ENCODE measurements around the gene DNAJC16. TPM values are rescaled to one million over a fixed set of nuclear protein-coding genes. Genes with fewer than 3 reads are reported as not detected.

The DNAJC16 gene
- total RNA-seq, 2 experiments from 2014 or later: 9.1 to 16.8 TPM

DNA sequence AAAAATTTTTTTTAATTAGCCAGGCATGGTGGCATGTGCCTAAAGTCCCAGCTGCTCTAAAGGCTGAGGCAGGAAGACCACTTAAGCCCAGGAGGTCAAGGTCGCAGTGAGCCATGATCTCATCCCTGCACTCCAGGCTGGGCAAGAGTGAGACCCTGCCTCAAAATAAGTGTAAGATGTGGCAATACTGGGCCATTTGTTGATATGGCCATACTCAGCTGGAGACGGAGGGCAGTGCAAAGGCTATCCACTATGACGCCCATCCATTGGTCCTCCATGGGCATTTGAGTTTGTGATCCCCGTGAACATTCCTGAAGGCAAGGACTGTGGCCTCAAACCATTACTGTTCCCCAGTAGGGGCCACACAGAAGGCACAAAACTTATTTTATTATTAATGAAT lies 4.1 kb upstream of the DNAJC16 start:
- Histone ChIP-seq H3K4me3 (ENCODE audit: low read depth, low read length, poor library complexity, severe bottlenecking) (no peak overlapping the region), H3K4me1 (ENCODE audit: insufficient read depth, low read length, poor library complexity, severe bottlenecking) (peaks cover 18% of the 10 kb centered on the region), H3K27ac (ENCODE audit: low read depth, low read length, poor library complexity, severe bottlenecking) (no peak overlapping the region), H2AFZ (ENCODE audit: low read length) (no peak overlapping the region), H3K9me3 (ENCODE audit: low read length) (no peaks in the 10 kb centered on the region), H3K9me2 (ENCODE audit: insufficient read depth, low read length) (no peaks in the 10 kb centered on the region), H3K79me2 (ENCODE audit: insufficient read depth, low read depth, low read length) (peaks cover 11% of the 10 kb centered on the region; the same call in 1 of the 2 replicates), H3K4me2 (ENCODE audit: low read length) (peak overlapping the region; percentile 87), H3K36me3 (ENCODE audit: insufficient read depth, low read length) (no peaks in the 10 kb centered on the region), H4K20me1 (ENCODE audit: insufficient read depth, low read length) (no peaks in the 10 kb centered on the region)
- TF ChIP-seq, protein P1, sequence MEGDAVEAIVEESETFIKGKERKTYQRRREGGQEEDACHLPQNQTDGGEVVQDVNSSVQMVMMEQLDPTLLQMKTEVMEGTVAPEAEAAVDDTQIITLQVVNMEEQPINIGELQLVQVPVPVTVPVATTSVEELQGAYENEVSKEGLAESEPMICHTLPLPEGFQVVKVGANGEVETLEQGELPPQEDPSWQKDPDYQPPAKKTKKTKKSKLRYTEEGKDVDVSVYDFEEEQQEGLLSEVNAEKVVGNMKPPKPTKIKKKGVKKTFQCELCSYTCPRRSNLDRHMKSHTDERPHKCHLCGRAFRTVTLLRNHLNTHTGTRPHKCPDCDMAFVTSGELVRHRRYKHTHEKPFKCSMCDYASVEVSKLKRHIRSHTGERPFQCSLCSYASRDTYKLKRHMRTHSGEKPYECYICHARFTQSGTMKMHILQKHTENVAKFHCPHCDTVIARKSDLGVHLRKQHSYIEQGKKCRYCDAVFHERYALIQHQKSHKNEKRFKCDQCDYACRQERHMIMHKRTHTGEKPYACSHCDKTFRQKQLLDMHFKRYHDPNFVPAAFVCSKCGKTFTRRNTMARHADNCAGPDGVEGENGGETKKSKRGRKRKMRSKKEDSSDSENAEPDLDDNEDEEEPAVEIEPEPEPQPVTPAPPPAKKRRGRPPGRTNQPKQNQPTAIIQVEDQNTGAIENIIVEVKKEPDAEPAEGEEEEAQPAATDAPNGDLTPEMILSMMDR (conservative IDR thresholded peaks at IDR 0.05; ENCODE audit: low read length): no peak
- TF ChIP-seq EZH2phosphoT487 (IDR thresholded peaks at IDR 0.05; ENCODE audit: borderline replicate concordance, low read depth, low read length): no peak
- intact Hi-C loops (cut with micrococcal nuclease; ENCODE audit: unreplicated experiment): no loop called here
- no TSS peak for BruUV-seq (replicated peaks)
- DNase-seq (ENCODE audit: low spot score): no peak
- CTCF ChIA-PET (ENCODE audit: unreplicated experiment): no interaction called here
- POLR2A ChIA-PET: interaction anchor here (0.7 kb wide), 1 partner anchor 919 kb away, joined by 3 read pairs; no protein-coding TSS in a partner anchor

DNA sequence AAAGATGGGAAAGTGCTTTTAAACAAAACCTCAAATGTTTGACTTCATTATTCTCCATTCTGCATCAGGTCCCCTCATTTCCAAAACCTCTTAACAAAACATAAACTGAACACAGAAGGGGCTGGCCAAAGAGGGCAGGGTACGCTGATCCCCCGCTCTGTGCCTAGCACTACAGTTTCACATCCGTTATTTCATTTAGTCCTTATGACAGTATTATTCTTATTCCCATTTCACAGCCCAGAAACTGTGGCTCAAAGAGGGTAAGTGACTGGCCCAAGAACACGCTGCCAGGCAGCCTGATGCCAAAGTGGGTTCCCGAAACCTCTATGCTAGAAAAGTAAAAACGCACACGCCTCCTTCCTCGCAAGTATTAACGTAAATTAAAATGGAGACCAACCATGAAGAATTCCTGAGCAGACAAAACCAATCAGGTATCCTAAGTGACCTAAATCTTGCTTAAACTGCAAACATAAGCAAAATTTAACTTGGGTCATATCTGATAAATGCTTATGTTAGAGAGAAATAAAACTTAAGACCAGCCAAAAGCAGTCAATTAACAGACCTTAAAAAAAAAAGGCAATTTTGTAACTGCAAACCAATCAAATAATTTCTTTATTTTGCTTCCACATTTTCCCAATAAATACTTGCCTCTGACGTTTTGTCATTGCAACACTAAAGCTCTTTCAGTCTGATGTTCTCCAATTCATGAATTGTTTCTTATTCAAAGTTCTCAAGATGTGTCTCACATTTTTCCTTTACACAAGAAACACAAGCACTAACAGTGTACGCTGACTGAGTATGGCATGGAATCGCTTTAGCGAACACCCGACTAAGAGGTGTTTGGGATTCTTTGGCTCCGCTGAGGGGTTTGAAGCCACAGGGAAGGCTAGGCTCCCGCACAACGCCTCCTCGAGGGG lies 3.3 kb upstream of the DNAJC16 start:
- H2AFZ ChIP-seq (ENCODE audit: low read length): peak overlapping the region; percentile 17; the same call in 1 of the 2 replicates
- H3K36me3 ChIP-seq (ENCODE audit: insufficient read depth, low read length): no peaks in the 10 kb centered on the region
- peaks cover 19% of the 10 kb centered on the region; the same call in 1 of the 2 replicates for H3K79me2 ChIP-seq (ENCODE audit: insufficient read depth, low read depth, low read length)
- no peaks in the 10 kb centered on the region for H4K20me1 ChIP-seq (ENCODE audit: insufficient read depth, low read length)
- H3K4me1 ChIP-seq (ENCODE audit: insufficient read depth, low read length, poor library complexity, severe bottlenecking): peaks cover 22% of the 10 kb centered on the region
- DNase-seq (ENCODE audit: low spot score): peak; percentile 24
- no peaks in the 10 kb centered on the region for H3K9me2 ChIP-seq (ENCODE audit: insufficient read depth, low read length)
- peak overlapping the region; percentile 34 for H3K27ac ChIP-seq (ENCODE audit: low read depth, low read length, poor library complexity, severe bottlenecking)
- ChIA-PET CTCF (ENCODE audit: unreplicated experiment) (no interaction called here), POLR2A (interaction anchor here (0.7 kb wide), 1 partner anchor 919 kb away, joined by 3 read pairs; no protein-coding TSS in a partner anchor)
- peak overlapping the region; percentile 87 for H3K4me2 ChIP-seq (ENCODE audit: low read length)
- H3K4me3 ChIP-seq (ENCODE audit: low read depth, low read length, poor library complexity, severe bottlenecking): peak overlapping the region; percentile 71
- BruUV-seq (replicated peaks): TSS peak; percentile 81
- intact Hi-C loops (cut with micrococcal nuclease; ENCODE audit: unreplicated experiment): no loop called here
- TF ChIP-seq, protein P1 (conservative IDR thresholded peaks at IDR 0.05; ENCODE audit: low read length): no peak
- H3K9me3 ChIP-seq (ENCODE audit: low read length): no peaks in the 10 kb centered on the region

DNA sequence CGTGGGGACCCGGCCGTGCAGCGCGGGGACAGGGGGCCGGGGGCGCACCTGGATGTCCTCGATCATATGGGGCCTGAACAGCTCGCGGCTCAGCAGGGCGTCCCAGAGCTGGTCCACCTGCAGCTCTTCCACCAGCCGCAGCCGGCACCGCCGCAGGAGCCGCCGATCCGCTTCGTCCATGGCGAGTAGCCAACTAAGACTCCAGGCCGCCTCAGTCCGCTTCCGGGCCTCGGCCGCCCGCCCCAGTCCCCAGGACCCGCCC lies 2.7 kb upstream of the DNAJC16 start, which contains the start of gene CASP9:
TSS of gene CASP9 (minus strand) at position 195 of the 262 bp plus-strand sequence. CDS start at position 180, 15 bp downstream.
- peak within 1 kb of the TSS; percentile 62 for H3K27ac ChIP-seq (ENCODE audit: low read depth, low read length, poor library complexity, severe bottlenecking)
- TF ChIP-seq, protein P1 (conservative IDR thresholded peaks at IDR 0.05; ENCODE audit: low read length): no peak
- no peak for TF ChIP-seq EZH2phosphoT487 (IDR thresholded peaks at IDR 0.05; ENCODE audit: borderline replicate concordance, low read depth, low read length)
- DNase-seq (ENCODE audit: low spot score): no peak
- peaks cover 21% of the 10 kb centered on the region; the same call in 1 of the 2 replicates for H3K79me2 ChIP-seq (ENCODE audit: insufficient read depth, low read depth, low read length)
- intact Hi-C loops (cut with micrococcal nuclease; ENCODE audit: unreplicated experiment): no loop called here
- peak within 1 kb of the TSS; percentile 55; the same call in 1 of the 2 replicates for H2AFZ ChIP-seq (ENCODE audit: low read length)
- H3K9me3 ChIP-seq (ENCODE audit: low read length): no peaks in the 10 kb centered on the region
- no peaks in the 10 kb centered on the region for H4K20me1 ChIP-seq (ENCODE audit: insufficient read depth, low read length)
- ChIA-PET CTCF (ENCODE audit: unreplicated experiment) (no interaction called here), POLR2A (no interaction called here)
- peaks cover 22% of the 10 kb centered on the region for H3K4me1 ChIP-seq (ENCODE audit: insufficient read depth, low read length, poor library complexity, severe bottlenecking)
- H3K4me3 ChIP-seq (ENCODE audit: low read depth, low read length, poor library complexity, severe bottlenecking): peak within 1 kb of the TSS; percentile 83
- no peaks in the 10 kb centered on the region for H3K9me2 ChIP-seq (ENCODE audit: insufficient read depth, low read length)
- no peaks in the 10 kb centered on the region for H3K36me3 ChIP-seq (ENCODE audit: insufficient read depth, low read length)
- BruUV-seq (replicated peaks): no TSS peak
- H3K4me2 ChIP-seq (ENCODE audit: low read length): peak within 1 kb of the TSS; percentile 99

All from OCI-LY7 (cell line).